Body of pancreas (tissue), 4 donors: Measurements from ENCODE around the gene RHOT2.

Experiments
- POLR2A ChIP-seq, 3 donors: fragments of 450-650 bp; IDR thresholded peaks; one replicate each; pipeline ENCODE4 v1.6.1; 2016; ENCODE audit warnings: antibody characterized with exemption in 3 of 3, mild to moderate bottlenecking in 2 of 3
- TF ChIP-seq, protein P1 (sequence below), 7 experiments: fragments of 450-650 bp in 4 of 7; fragments of 200-600 bp in 3 of 7; sonication (generic) in 3 of 7; IDR thresholded peaks; one replicate each; pipeline ENCODE4 v1.5.1; 2016 to 2019; ENCODE audit warnings: antibody characterized with exemption in 7 of 7

DNA sequence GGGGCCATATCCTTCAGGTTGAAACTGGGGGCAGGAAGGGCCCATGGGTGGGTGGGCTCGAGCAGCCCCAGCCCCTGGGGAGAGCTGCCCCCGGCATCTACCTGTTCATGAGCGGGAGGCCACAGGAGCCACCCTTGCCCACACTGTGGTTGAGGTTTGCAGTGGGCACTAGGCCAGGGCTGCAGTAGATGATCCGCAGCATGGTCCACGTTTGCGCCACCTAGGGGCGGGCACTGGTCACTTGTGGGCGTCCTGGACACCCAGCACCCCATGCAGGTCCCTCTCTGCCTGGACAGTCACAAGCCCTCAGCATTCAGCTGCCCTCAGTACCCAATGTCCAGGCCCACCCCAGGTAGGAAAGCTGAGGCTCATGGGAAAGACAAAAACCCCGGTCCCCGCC is 18.0 kb downstream of the RHOT2 start:
- TF ChIP-seq, protein P1, sequence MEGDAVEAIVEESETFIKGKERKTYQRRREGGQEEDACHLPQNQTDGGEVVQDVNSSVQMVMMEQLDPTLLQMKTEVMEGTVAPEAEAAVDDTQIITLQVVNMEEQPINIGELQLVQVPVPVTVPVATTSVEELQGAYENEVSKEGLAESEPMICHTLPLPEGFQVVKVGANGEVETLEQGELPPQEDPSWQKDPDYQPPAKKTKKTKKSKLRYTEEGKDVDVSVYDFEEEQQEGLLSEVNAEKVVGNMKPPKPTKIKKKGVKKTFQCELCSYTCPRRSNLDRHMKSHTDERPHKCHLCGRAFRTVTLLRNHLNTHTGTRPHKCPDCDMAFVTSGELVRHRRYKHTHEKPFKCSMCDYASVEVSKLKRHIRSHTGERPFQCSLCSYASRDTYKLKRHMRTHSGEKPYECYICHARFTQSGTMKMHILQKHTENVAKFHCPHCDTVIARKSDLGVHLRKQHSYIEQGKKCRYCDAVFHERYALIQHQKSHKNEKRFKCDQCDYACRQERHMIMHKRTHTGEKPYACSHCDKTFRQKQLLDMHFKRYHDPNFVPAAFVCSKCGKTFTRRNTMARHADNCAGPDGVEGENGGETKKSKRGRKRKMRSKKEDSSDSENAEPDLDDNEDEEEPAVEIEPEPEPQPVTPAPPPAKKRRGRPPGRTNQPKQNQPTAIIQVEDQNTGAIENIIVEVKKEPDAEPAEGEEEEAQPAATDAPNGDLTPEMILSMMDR (IDR thresholded peaks at IDR 0.05): peak; percentile 19 to 44 (median 35)
- TF ChIP-seq POLR2A (IDR thresholded peaks at IDR 0.05): no peak
